ENCODE data around the gene RNASEL.

RNASEL gene

GRCh38 chr1:182617734-182618351 lies 28.8 kb upstream of the RNASEL start:
- TF ChIP-seq, protein P1, sequence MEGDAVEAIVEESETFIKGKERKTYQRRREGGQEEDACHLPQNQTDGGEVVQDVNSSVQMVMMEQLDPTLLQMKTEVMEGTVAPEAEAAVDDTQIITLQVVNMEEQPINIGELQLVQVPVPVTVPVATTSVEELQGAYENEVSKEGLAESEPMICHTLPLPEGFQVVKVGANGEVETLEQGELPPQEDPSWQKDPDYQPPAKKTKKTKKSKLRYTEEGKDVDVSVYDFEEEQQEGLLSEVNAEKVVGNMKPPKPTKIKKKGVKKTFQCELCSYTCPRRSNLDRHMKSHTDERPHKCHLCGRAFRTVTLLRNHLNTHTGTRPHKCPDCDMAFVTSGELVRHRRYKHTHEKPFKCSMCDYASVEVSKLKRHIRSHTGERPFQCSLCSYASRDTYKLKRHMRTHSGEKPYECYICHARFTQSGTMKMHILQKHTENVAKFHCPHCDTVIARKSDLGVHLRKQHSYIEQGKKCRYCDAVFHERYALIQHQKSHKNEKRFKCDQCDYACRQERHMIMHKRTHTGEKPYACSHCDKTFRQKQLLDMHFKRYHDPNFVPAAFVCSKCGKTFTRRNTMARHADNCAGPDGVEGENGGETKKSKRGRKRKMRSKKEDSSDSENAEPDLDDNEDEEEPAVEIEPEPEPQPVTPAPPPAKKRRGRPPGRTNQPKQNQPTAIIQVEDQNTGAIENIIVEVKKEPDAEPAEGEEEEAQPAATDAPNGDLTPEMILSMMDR (IDR thresholded peaks at IDR 0.05; ENCODE audit: low read depth, low read length): no peak
- no peak for DNase-seq (ENCODE audit: extremely low read depth, low read depth)

DNA sequence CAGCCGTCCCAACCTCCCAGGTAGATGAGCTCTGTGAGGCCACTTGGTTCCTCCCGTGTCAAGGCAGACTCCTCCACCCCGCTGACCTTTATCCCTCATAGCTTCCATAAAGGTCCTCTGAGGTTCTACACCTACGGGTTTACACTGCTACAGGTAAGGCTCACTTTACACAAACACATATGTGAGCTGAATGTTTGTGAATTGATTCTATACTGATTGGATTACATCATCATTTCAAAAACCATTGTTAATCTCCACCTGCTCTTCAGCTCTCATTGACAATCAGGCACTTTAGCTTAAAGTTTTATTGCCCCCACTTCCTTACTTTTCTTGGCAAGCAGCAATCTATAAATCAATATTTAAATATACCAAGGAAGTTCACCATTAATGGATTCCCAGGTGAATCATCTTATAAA lies 28.0 kb upstream of the RNASEL start:
- DNase-seq (ENCODE audit: extremely low read depth, low read depth): no peak
- TF ChIP-seq, protein P1 (IDR thresholded peaks at IDR 0.05; ENCODE audit: low read depth, low read length): no peak

DNA sequence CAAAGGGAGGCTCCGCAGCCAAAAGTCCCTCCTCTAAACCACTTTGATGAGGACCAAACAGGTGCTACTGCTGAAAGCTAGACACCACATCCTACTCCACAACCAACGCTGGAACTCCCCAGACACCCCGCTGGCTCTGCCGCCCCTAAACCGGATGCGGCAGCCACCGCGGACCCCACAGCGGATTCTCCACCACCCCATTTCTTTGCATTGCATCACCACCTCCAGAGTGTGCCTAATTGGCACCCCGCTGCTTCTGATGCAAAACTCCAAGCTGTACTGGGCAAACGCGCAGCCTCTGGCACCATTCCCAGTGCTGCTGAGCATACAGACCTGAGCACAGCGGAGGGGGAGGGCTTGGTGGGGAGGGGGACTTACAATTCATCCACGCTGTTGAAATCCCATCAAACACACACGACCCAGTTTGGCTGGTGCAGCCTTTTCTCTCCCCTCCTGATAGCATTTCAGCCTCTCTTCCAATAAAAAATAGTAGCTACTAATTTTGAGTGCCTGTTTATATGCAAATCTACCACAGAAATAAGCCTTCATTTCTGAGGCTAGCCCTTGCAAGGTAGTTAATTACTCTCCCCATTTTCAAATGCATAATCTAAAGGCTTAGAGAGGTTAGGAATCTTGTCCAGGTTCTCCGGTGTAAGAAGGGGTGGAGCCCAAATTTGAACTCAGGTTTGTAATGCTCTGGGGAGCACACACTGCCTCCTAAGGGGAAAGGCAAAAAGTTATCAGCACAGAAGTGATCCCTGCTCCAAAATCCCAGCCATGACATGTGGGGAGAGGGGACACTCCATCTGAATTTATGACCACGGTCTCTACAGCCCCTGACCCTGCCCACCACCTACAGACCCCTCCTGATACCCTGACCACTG lies 27.3 kb upstream of the RNASEL start:
- TF ChIP-seq, protein P1 (IDR thresholded peaks at IDR 0.05; ENCODE audit: low read depth, low read length): no peak
- no peak for DNase-seq (ENCODE audit: extremely low read depth, low read depth)

- TF ChIP-seq, protein P1 (IDR thresholded peaks at IDR 0.05; ENCODE audit: low read depth, low read length): no peak
- no peak for DNase-seq (ENCODE audit: extremely low read depth, low read depth)
These were observed 26.5 kb upstream of the RNASEL start for GRCh38 chr1:182615468-182616129.

DNA sequence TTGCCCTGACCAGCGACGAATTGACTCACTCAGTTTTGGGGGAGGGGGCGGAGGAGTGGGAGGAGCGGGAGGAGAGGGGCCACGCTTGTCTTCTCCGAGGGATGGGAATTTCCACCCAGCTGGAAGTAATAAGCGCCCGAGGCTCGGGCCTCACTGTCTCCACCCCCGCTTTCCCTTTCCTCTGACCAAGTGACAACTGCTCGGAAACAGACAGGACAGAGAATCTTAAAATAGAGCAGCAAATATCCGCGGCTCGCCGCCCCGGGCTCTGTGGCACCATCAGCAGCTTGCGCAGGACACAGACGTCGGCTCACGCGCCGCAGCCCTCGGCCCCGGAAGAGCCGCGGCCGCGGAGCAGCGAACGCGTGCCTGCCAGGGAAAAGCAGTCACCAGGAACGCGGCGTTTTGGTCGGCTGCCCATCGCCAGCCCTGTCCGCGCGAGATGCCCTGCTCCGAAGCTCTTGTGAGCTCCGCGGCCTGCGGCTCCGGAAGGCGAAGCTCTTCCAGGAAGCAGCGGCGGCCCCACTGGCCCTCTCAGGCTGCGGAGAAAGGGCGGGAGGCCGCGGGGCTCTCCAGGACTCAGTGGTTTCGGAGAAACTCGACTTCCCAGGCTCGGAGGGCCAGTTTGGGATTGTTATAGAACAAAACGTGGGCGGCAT lies 25.9 kb upstream of the RNASEL start:
- TF ChIP-seq, protein P1 (IDR thresholded peaks at IDR 0.05; ENCODE audit: low read depth, low read length): no peak
- peak; percentile 67 for DNase-seq (ENCODE audit: extremely low read depth, low read depth)

DNA sequence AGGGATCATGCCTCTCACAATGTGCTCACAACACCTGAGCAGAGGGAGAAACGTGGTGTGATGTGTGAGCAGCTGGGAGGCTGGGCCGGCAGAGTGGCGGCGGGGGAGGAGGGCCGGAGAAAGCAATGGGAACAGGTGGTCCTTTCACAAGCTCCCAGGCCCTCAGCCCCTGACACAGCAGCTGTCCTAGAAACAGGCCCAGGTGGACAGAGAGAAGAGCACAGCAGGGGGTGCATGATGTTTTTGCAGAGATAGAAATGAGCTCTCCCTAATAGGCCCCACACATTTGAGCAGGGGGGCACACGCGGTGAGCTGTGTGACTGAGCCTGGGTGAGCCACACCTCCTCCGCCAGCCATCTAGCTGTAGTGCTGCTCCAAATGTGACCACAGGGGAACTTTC lies 22.7 kb upstream of the RNASEL start:
- no peak for DNase-seq (ENCODE audit: extremely low read depth, low read depth)

More for the DNA sequence above, 22.7 kb upstream of the RNASEL start:
- TF ChIP-seq, protein P1 (IDR thresholded peaks at IDR 0.05; ENCODE audit: low read depth, low read length): no peak
